IMR-90 (cell line): ENCODE measurements around the gene ATP1B1. TPM values are rescaled to one million over a fixed set of nuclear protein-coding genes. Genes with fewer than 3 reads are reported as not detected.

Experiments
- ATAC-seq: fragments of 200-7000 bp; cut with Tn5 transposase; 2 replicates; pipeline ENCODE4 v1.9.1; 2020; ENCODE audit warnings: low read depth, mild to moderate bottlenecking, moderate library complexity
- BruUV-seq: library from RNA; stranded (reverse); fragments of 400-500 nt; replicated peaks from 2 replicates; lab custom pipeline; 2021; lab: Mats Ljungman, UMichigan
- CTCF ChIA-PET: fragments of 300-600 bp; formaldehyde crosslinking; extraction: SDS; loops from one replicate; lab custom pipeline; 2021; ENCODE audit warnings: antibody characterized with exemption; lab: Yijun Ruan, JAX
- POLR2A ChIA-PET: fragments of 300-600 bp; sonication (Branson Sonifier 250); formaldehyde crosslinking; loops from one replicate; lab custom pipeline; 2022; ENCODE audit warnings: antibody characterized with exemption; ENCODE audit not compliant: unreplicated experiment; lab: Charles Lee
- DNase-seq: peaks from one replicate; pipeline ENCODE4 v3.0.0; 2013
- H2AFZ ChIP-seq: replicated peaks from 2 replicates; pipeline ENCODE3; 2013; ENCODE audit warnings: low read length, mild to moderate bottlenecking; ENCODE audit not compliant: poor library complexity
- H2AK5ac ChIP-seq: 2 replicates; pipeline ENCODE4 v1.6.1; 2013; ENCODE audit warnings: low read depth, low read length, inconsistent platforms
- H2AK9ac ChIP-seq: replicated peaks from 2 replicates; pipeline ENCODE3; 2013; ENCODE audit warnings: mild to moderate bottlenecking, low read depth, low read length, moderate library complexity; ENCODE audit not compliant: poor library complexity
- H2BK120ac ChIP-seq: 2 replicates; pipeline ENCODE4 v1.6.1; 2013; ENCODE audit warnings: low read depth, low read length, inconsistent platforms
- H2BK15ac ChIP-seq: 3 replicates; pipeline ENCODE4 v1.6.1; 2013; ENCODE audit warnings: low read depth, low read length, inconsistent platforms
- H2BK20ac ChIP-seq: 2 replicates; pipeline ENCODE4 v1.6.1; 2013; ENCODE audit warnings: low read depth, mild to moderate bottlenecking, inconsistent platforms, low read length, moderate library complexity
- H2BK5ac ChIP-seq: 2 replicates; pipeline ENCODE4 v1.6.1; 2013; ENCODE audit warnings: mild to moderate bottlenecking, low read depth, low read length, inconsistent platforms; ENCODE audit not compliant: poor library complexity, severe bottlenecking
- H3K14ac ChIP-seq: replicated peaks from 2 replicates; pipeline ENCODE4 v1.6.1; 2013; ENCODE audit warnings: low read depth, low read length, inconsistent platforms
- H3K18ac ChIP-seq: 2 replicates; pipeline ENCODE4 v1.6.1; 2013; ENCODE audit warnings: low read depth, low read length, control low read depth
- H3K23ac ChIP-seq: 2 replicates; pipeline ENCODE4 v1.6.1; 2013; ENCODE audit warnings: low read depth, low read length, inconsistent platforms
- H3K27ac ChIP-seq: 2 replicates; pipeline ENCODE4 v1.5.1; 2013; ENCODE audit warnings: mild to moderate bottlenecking, control low read depth, low read length; ENCODE audit not compliant: insufficient read depth
- H3K27me3 ChIP-seq: 2 replicates; pipeline ENCODE4 v1.6.1; 2013; ENCODE audit warnings: low read length; ENCODE audit not compliant: control insufficient read depth, insufficient read depth
- H3K36me3 ChIP-seq: 2 replicates; pipeline ENCODE4 v1.6.1; 2013; ENCODE audit warnings: low read length, mixed read lengths; ENCODE audit not compliant: control insufficient read depth, insufficient read depth
- H3K4ac ChIP-seq: 2 replicates; pipeline ENCODE4 v1.6.1; 2013; ENCODE audit warnings: low read depth, low read length, inconsistent platforms
- H3K4me1 ChIP-seq: 2 replicates; pipeline ENCODE4 v1.6.1; 2013; ENCODE audit warnings: low read length, mixed read lengths; ENCODE audit not compliant: control insufficient read depth, insufficient read depth
- H3K4me2 ChIP-seq: 2 replicates; pipeline ENCODE4 v1.6.1; 2013; ENCODE audit warnings: low read depth, mild to moderate bottlenecking, control low read depth, low read length, moderate library complexity
- H3K4me3 ChIP-seq: 2 replicates; pipeline ENCODE4 v1.5.1; 2013; ENCODE audit warnings: low read depth, mild to moderate bottlenecking, control low read depth, low read length, moderate library complexity; ENCODE audit not compliant: insufficient read depth
- H3K56ac ChIP-seq: 2 replicates; pipeline ENCODE4 v1.6.1; 2013; ENCODE audit warnings: low read length, inconsistent platforms; ENCODE audit not compliant: insufficient read depth; ENCODE audit errors: extremely low read depth
- H3K79me1 ChIP-seq, 2 experiments: 2 replicates each; pipeline ENCODE4 v1.6.1; 2013; ENCODE audit warnings: low read length in 2 of 2, inconsistent platforms in 1 of 2, low read depth in 1 of 2
- H3K9ac ChIP-seq: 2 replicates; pipeline ENCODE4 v1.6.1; 2013; ENCODE audit warnings: low read depth, low read length, control low read depth
- H3K9me1 ChIP-seq: 2 replicates; pipeline ENCODE4 v1.6.1; 2013; ENCODE audit warnings: low read length, inconsistent platforms; ENCODE audit not compliant: insufficient read depth
- H3K9me3 ChIP-seq: 2 replicates; pipeline ENCODE4 v1.6.1; 2013; ENCODE audit warnings: low read length; ENCODE audit not compliant: control insufficient read depth, insufficient read depth
- H4K20me1 ChIP-seq: 2 replicates; pipeline ENCODE4 v1.6.1; 2013; ENCODE audit warnings: low read length, inconsistent platforms; ENCODE audit not compliant: insufficient read depth
- H4K5ac ChIP-seq: 2 replicates; pipeline ENCODE4 v1.6.1; 2013; ENCODE audit warnings: mild to moderate bottlenecking, low read depth, low read length, control low read depth
- H4K8ac ChIP-seq, 2 experiments: 2 replicates each; pipeline ENCODE4 v1.6.1; 2013; ENCODE audit warnings: low read depth in 2 of 2, low read length in 2 of 2, control low read depth in 1 of 2, inconsistent platforms in 1 of 2
- H4K91ac ChIP-seq: 2 replicates; pipeline ENCODE4 v1.6.1; 2013; ENCODE audit warnings: low read depth, low read length, inconsistent platforms; ENCODE audit not compliant: insufficient read depth
- CHD1 ChIP-seq: IDR thresholded peaks from 2 replicates; pipeline ENCODE4 v1.6.1; 2012; ENCODE audit warnings: low read depth, low read length, improper control_type of control experiment
- MXI1 ChIP-seq: IDR thresholded peaks from 2 replicates; pipeline ENCODE4 v1.6.1; 2012; ENCODE audit warnings: low read depth, mild to moderate bottlenecking, low read length, moderate library complexity, borderline replicate concordance
- WGBS, 2 experiments: methylation state at CpG; one replicate each; pipeline versions ENCODE4 v1.1.5 to v1.1.7; 2013; ENCODE audit warnings: missing lambda C conversion rate in 2 of 2; ENCODE audit not compliant: insufficient read length in 1 of 2; ENCODE audit errors: extremely low coverage in 2 of 2; 5-methylcytosine and 5-hydroxymethylcytosine counted together
- dilution Hi-C: fragments of 300-500 bp; cut with HindIII; formaldehyde crosslinking; loops from one replicate; pipeline ENCODE4 v1.14.3; 2018; ENCODE audit warnings: low sequenced_read_pairs; ENCODE audit not compliant: unreplicated experiment
- in situ Hi-C: fragments of 300-500 bp; cut with MboI; formaldehyde crosslinking; loops from 3 replicates; pipeline ENCODE4 v1.14.3; 2019; ENCODE audit warnings: low sequenced_read_pairs, inconsistent platforms, mixed read lengths
- intact Hi-C: fragments of 100-400 bp; cut with micrococcal nuclease; formaldehyde crosslinking; loops from 2 replicates; pipeline ENCODE4 v1.10.0; 2022
- polyA plus RNA-seq, 3 experiments: library from polyadenylated mRNA; depleted of rRNA; stranded (reverse); fragments of >200 nt; gene quantifications; 2 replicates each; pipeline ENCODE4 v1.2.3, GENCODE V29; 2012; ENCODE audit warnings: low replicate concordance in 1 of 3
- total RNA-seq: library from RNA; depleted of rRNA; stranded (reverse); fragments of >200 nt; gene quantifications from 2 replicates; pipeline ENCODE4 v1.2.3, GENCODE V29; 2012
- TF ChIP-seq, protein P1 (sequence below): fragments of 150-350 bp; IDR thresholded peaks from 2 replicates; pipeline ENCODE4 v1.6.1; 2017; ENCODE audit warnings: mild to moderate bottlenecking, antibody characterized with exemption, low read length, low read depth

ATP1B1 gene
- total and polyA plus RNA-seq, 2 of the 4 experiments (the other 2 are of a cell fraction), result 14.5 to 22.1 TPM

DNA sequence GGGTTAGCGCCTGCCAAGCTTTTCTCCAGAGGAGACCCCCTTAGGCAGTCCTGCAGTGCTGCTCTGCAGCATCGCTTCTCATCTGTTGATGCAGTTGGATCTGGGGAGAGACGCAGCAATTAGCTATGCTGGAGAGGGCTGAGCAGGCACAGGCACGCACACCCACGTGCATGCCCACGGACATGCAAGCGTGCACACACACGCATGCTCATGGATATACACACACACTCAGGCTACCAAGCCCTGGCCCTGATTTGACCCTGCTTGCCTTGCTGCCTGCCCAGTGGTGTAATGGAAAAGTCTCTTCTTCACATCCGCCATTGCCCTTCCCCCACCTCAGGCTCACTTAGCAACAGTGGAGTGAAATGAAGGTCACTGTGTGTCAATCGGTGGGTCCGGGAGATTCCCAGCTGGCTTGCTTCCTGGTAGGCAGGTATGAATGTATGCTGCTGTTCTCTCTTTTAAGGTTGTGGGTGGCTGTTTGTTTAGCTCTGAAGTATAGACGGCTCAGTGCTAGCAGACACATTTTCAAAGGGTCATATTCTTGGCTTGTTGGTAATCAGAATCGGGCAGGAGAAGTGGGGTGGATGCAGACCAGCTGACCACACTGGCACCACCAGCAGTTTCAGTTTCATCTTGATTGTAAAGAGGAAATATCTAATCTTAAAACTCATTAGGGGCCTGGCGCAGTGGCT is 9.5 kb downstream of the ATP1B1 start:
- H3K18ac ChIP-seq, result peak overlapping the region; percentile 4
- H4K91ac ChIP-seq, result peak overlapping the region; percentile 4
- H3K9ac ChIP-seq, result peak overlapping the region; percentile 39; the same call in 1 of the 2 replicates
- no peak; the same call in 1 of the 2 replicates for ATAC-seq
- DNase-seq, result peak; percentile 48
- peak overlapping the region; percentile 54 for H2BK5ac ChIP-seq
- ChIA-PET CTCF (no interaction called here), POLR2A (no interaction called here)
- no peak overlapping the region for H2AK9ac ChIP-seq
- H2BK120ac ChIP-seq, result peak overlapping the region; percentile 45
- BruUV-seq, result no TSS peak
- H2BK15ac ChIP-seq, result peak overlapping the region; percentile 29; the same call in 2 of the 3 replicates
- intact Hi-C loops, result no loop called here
- H3K27ac ChIP-seq, result peak overlapping the region; percentile 2
- peaks cover 29% of the 10 kb centered on the region for H3K9me1 ChIP-seq
- TF ChIP-seq CHD1 (no peak), MXI1 (no peak)
- TF ChIP-seq, protein P1, sequence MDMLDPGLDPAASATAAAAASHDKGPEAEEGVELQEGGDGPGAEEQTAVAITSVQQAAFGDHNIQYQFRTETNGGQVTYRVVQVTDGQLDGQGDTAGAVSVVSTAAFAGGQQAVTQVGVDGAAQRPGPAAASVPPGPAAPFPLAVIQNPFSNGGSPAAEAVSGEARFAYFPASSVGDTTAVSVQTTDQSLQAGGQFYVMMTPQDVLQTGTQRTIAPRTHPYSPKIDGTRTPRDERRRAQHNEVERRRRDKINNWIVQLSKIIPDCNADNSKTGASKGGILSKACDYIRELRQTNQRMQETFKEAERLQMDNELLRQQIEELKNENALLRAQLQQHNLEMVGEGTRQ, result 0 out of 2 replicates have a peak, but pooled peaks have one; percentile 21
- peak overlapping the region; percentile 28 to 62; a peak in 3 of 4 replicates for H4K8ac ChIP-seq
- peaks cover 4% of the 10 kb centered on the region; the same call in 1 of the 2 replicates for H3K36me3 ChIP-seq
- H3K79me1 ChIP-seq, result peaks cover 11 to 64% of the 10 kb centered on the region in 2 experiments; a peak in 3 of 4 replicates
- H3K4me3 ChIP-seq, result no peak overlapping the region
- peak overlapping the region; percentile 42 for H3K4ac ChIP-seq
- 15% methylated on average over 2 of the region's 14 CpGs; no CpG with 5 or more reads in 1 of the 2 experiments for WGBS, 2 experiments
- peak overlapping the region; percentile 26 for H3K4me2 ChIP-seq
- no peaks in the 10 kb centered on the region for H3K27me3 ChIP-seq
- H2BK20ac ChIP-seq, result peak overlapping the region; percentile 14; the same call in 1 of the 2 replicates
- peaks cover 39% of the 10 kb centered on the region for H3K4me1 ChIP-seq
- peak overlapping the region; percentile 10 for H3K23ac ChIP-seq
- peak overlapping the region; percentile 90 for H4K5ac ChIP-seq
- H2AFZ ChIP-seq, result peak overlapping the region; percentile 70
- in situ Hi-C loops, result loop anchor here (5.0 to 25.0 kb wide), 4 partner anchors 251 to 1596 kb away; partner anchors contain the start of genes BLZF1, GPR161, NME7 and SLC19A2
- H3K9me3 ChIP-seq, result no peaks in the 10 kb centered on the region
- peak overlapping the region; percentile 10; the same call in 1 of the 2 replicates for H3K14ac ChIP-seq
- no peaks in the 10 kb centered on the region for H4K20me1 ChIP-seq
- H3K56ac ChIP-seq, result no peak overlapping the region; the same call in 1 of the 2 replicates
- peak overlapping the region; percentile 68 for H2AK5ac ChIP-seq
- dilution Hi-C loops, result no loop called here
